ENCODE results near the gene NRP2.

Gene NRP2

DNA sequence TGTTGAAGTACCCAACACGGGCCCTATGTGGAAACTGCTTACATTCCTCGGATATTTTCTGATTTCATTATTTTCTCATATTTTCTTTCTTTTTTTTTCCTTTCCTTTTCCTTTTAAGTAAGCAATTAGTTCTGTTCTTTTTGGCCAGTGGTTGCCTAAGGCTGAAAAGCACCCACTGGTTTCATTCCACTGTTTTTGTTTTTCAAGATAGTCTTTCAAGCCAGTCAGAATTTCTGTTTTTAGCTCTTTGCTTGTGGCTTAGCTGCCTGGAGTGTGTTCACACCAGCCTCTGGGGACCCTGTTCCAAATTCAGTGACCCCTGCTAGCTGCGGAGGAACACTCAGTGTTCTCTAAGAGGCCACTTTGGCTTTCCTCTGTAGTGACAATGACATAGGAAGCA, 73.6 kb downstream of the NRP2 start:
- DNase-seq (ENCODE audit: low read depth): no peak

DNA sequence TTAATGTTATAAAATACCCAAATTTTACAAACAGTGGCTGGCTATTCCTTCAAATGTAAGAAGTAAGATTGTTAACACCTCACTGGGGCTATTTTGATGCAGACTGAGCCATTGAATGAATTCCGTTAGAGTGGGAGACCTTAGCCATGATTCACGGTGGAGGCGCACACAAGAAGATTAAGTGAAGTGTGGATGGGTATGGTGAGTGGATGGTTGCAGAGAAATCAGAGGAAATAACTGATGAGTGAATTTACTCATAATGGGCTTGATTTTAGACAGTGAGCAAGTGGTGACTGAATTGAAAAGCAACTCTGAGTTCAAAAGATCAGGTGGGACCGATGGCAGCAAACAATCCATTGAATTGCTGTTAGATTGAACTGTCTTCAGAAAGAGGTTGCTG, 75.0 kb downstream of the NRP2 start:
- DNase-seq (ENCODE audit: low read depth): no peak

DNA sequence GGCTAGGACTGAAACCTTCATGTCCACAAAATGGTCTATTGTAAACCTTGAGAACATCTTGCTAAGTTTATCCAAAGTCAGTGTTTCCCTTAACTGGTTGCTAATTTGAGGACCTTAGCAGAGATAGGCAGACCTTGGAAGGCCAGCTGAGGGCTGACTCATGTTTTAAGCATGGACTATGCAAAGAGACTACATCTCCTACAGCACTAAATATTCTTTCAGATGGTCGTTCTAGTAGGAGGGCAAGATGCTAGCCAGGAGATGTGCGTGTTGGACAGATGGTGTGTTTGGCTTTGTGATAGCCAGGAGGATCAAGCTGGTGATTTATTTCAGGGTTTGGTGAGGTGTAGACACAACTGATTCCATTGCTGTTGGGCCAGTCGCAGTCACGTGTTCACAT, 75.8 kb downstream of the NRP2 start:
- DNase-seq (ENCODE audit: low read depth): no peak

DNA sequence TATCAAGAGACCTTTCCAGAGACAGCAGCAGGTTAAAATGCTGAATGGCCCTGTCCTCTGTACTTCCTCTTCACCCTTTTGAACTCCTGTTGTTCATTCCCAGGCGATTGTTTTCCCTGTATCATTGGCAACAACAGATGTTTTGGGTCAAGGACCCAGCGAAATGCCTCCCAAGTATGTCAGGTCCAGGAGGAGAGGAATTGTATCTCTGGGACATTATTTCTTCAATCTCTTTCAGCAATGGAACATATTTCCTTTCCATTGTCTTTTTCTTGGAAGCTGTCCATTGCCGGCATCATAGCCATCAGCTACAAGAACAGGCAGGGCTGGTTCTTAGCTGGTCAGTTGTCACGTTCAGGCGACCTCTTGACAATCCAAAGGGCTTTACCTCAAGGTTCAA, 76.2 kb downstream of the NRP2 start:
- no peak for DNase-seq (ENCODE audit: low read depth)

DNA sequence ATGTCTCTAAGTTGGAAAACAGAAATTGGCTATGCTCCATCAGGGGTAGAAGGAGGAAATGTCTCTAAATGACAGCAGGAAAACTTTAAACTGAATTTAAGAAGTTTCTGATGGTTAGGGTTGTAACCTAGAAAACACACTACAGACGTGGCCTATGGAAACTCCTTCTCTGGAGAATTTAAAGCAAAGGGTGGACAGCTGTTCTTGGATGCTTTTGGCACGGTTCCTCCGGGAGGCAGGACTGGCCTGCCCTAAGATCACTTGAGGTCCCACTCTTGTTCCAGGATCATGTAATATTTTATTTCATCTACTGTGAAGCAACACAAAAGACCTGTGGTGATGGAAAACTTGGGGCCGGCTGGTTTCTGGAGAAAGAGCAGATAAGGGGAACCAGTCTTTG, 77.0 kb downstream of the NRP2 start:
- no peak for DNase-seq (ENCODE audit: low read depth)

DNA sequence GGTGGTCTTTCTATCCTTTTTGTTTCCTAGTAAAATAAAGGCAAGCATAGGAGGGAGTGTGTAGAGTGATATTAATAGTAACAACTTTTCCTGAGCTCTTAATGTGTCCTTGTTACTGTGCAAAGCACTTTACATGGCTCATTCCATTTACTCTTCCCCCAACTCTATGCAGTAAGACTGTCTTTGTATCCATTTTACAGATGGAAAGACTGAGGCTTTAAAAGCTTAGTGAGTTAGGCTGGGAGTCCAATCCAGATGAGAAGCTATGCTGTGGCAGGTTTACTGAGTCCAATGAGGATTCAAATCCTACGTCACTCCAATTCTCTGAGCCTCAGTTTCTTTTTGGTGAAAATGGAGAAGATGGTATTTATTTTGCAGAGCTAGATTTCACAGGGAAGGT, 77.4 kb downstream of the NRP2 start:
- no peak for DNase-seq (ENCODE audit: low read depth)

DNA sequence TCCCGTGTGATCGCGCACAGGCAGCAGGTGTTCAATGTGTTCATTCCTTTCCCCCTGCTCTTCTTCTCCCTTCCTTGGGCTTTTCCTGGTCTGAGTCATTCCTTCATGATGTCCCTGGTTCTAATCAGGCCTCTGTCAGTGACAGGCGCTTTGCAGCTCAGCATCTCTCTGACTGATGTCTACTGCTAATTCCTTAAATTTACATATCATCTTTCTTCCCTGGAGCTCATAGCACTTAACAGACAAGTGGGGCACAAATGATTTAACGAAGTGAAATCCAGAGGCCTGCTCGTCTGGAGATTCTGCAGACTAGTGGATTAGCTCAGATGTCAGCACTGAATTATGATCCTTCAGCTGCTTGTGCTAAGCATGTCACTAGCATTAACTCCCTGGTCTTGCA, 77.9 kb downstream of the NRP2 start:
- DNase-seq (ENCODE audit: low read depth): no peak

DNA sequence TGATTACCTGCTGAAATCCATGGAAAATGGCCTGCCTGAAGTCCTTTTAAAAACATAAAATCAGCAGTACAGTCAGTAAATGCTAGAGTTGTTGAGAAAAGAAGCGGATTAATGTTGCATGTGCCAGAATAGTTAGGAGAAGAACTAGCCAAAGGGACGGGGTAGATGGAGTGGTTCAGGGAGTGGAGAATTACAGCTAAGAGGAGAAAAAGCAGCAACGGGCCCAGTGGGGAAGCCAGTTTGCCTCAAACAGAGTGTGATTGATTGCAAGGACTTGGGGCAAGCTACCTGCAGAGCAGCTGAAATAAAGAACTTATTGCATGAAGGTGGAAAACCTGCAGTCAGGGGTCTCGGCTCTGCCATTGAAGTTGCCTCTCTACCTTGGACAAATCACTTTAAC, 79.1 kb downstream of the NRP2 start:
- no peak for DNase-seq (ENCODE audit: low read depth)

DNA sequence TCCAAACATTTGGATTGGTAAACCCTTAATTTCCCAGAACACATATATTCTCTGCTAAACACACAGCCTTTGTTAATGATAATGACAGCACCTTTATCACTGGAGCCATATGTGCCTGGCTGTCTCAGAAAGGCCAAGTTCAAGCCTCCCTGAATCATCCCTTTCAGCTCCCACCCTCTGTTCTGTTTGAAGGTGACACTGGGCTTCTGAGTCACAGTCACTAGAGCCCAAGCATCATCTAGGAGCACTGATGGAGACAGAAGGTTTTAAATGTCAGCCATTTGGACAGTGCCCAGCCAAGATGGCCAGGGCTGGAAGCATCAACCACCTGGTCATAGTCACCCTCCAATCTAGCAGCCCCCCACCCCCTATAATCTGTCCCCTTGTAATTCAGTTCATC, 80.6 kb downstream of the NRP2 start:
- no peak for DNase-seq (ENCODE audit: low read depth)

DNA sequence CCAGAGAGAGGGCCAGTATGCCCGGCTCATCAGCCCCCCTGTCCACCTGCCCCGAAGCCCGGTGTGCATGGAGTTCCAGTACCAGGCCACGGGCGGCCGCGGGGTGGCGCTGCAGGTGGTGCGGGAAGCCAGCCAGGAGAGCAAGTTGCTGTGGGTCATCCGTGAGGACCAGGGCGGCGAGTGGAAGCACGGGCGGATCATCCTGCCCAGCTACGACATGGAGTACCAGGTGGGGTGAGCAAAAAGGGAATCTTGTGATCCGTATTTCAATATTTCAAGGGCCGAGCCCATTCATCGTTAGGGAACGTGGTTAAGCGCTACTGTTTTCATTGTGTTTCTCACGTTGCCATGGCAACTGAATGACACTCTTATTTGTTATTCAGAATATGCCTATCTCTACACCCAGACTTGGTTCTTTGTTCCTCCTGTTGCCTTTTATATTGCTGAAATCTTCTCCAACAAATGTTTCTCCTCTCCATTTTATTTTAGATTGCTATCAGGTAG, 81.5 kb downstream of the NRP2 start:
- DNase-seq (ENCODE audit: low read depth): no peak

DNA sequence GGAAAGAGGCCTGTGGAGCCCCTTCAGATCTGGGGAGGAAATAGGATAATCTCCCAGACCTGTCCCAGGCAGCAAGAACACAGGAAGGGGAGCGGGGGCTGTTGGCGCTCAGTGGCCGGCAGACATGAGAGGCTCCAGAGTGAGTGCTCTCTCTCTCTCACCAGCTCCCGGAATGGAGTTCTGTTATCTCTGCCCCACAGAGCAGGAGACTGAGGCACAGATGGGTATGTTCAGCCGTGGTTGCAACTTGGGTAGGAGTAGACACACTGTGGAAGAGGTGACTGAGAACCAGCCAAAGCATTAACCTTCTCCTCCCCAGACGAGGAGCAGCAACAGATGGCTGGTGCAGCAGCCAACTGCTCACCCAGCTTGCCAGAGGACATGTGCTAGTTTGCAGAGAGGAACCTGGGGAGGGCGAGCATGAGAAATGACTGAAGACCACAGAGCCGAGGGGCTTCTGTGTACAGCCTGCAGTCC, 82.0 kb downstream of the NRP2 start:
- DNase-seq (ENCODE audit: low read depth): no peak

DNA sequence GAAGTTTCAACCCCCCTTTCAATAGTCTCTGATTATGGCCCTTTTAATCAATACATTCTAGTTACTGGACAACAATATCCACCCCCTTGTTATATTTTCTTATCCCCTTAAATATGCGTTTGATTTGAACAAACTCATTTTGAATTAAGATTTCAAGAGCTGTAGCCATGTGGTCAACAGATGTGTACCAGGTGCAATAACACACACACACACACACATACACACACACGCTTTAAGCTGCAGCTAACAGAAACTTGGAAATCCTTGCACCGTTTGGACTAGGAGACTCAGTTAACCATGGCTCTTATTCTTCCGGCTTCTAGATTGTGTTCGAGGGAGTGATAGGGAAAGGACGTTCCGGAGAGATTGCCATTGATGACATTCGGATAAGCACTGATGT, 82.8 kb downstream of the NRP2 start:
- DNase-seq (ENCODE audit: low read depth): no peak

DNA sequence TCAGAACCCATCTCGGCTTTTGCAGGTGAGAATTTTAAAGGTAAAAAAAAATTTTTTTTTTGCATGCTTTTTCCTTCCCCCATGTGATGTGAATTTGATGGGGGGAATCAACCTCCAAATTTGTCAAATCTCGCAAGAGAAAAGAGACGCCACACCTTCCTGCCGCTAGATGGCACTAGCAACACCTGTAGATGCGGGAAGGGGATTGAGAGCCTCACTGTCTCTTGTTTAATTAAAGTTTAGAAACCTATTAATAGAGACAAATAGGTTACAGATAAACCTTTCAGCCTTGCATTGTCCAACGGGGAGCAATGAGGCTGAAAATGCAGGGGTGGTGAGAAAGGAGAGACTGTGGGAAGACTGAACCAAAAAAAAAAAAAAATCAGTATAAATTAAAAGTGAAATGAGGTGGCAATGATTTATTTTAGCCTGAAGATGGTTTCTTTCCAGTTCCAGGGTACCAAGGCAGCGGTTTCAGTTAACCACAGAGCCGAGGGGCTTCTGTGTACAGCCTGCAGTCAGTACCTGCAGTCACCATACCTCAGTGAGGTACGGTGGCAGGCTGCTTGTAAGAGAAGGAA, 84.6 kb downstream of the NRP2 start:
- DNase-seq (ENCODE audit: low read depth): peak; percentile 4

DNA sequence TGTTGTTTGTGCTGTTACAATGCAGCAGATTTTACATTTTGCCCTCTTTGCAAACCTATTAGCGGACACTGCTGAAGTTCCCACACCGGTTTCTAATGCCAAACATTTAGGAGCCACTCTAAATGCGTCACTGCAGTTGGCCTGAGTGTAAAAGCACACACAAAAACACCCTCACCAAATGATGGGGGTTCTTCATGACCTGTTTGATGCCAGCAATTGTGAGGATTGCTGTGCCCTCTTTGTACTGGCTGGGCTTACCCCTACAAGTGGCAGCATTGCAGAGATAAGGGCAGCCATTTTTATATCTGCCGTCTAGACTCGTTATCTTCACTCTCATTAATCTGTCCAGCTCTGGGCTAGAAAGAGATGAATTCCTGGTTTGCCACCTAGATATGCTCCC, 85.3 kb downstream of the NRP2 start:
- DNase-seq (ENCODE audit: low read depth): no peak

DNA sequence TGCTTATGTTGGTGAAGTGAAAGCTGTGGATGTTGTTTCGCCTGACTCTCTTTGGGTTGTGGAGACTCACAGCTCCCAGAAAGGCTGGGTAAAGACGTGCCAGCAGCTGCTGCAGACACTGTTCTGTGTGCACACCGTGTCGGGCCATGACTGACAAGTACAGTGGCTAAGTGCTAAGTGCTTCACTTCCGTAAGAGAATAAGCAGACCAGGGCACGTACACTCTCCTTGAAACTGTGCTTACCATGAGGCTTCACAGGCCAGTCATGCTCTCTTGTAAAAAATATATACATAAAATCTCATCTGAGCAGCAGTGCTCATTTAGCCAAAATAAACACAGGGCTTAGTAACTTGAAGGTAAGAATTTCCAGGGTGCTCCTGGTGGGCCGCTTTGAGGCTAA, 86.0 kb downstream of the NRP2 start:
- DNase-seq (ENCODE audit: low read depth): no peak

DNA sequence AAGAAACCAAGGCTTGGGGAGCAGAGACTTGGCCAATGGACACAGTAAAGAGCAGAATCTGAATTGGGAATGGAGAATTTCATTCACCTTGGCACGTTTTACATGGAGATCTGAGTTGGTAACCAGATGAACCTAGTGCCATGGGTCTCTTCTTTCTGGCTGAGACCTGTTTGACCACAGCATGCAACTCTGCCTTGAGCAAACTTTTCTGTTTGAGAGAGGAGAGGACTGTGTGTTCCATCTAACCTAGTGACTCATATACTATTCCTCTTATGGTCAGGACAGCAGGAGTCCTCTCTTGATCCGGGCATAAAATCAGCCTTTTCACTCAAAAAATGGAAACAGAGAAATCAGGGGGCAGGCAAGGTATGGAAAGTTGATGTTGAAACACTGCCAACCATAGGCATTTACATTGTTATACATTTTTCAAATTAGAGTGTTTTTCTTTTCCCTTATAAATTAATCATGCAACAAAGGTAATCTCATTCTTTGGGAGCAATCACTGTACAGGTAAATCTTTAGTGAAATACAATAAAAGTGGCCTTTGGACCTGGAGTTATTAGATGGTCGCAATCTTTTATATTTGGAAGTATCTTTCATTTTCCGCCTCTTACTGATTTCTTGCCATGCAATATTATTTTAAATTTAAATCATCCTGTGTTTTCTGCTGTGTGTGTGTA, 86.7 kb downstream of the NRP2 start:
- DNase-seq (ENCODE audit: low read depth): no peak

DNA sequence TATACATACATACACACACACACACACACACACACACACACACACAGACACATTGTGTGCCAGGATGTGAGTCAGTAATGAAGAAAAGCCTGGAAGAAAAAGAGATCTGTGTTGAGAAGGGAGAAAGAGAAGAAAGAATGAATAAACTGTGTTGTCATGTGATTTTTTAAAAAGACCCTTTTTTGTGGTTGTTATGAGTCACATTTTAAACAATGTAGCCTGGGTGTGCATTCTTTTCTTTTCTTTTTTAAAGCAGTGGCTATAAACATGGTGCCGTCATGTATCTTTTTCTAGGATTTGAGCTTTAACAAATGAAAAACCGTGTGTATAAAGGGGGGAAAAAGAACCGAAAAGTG, 87.2 kb downstream of the NRP2 start:
- no peak for DNase-seq (ENCODE audit: low read depth)

DNA sequence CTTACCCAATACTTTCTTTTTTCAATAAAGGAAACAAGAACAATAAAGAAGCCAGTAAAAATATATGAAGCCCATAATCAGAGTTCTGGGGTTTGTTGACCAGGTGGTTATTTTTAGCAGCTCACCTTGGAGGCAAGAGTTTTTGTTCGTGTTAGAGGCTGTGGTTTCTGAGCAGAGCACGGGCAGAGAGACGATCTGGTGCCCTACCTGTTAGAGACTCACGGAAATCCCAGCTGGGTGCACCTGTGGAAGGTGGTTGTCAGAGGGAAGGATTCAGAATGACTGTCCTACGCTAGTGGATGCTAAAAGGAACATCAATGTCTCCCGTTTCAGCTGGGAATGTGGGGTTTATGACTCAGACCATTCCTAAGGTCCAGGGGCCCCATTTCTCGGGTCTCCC, 87.6 kb downstream of the NRP2 start:
- no peak for DNase-seq (ENCODE audit: low read depth)

DNA sequence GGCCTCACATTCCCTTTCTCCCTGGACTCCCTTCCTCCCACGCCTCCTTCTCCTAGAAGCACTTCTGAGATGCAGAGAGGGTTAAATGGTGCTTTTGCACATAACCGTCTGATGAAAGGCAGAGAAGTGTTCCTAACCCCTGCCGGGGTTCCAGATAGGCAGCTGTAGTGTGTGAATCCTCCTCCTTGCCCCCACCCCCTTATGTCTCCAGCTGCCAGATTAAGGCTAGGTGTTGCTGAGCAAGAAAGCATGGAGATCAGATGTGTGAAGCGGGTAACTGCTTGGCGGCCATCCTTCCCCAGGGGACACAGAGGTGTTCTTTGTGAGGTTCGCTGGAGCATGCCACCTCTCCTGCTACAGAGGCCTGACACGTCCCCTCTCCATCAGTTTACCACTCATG, 88.3 kb downstream of the NRP2 start:
- DNase-seq (ENCODE audit: low read depth): no peak

DNA sequence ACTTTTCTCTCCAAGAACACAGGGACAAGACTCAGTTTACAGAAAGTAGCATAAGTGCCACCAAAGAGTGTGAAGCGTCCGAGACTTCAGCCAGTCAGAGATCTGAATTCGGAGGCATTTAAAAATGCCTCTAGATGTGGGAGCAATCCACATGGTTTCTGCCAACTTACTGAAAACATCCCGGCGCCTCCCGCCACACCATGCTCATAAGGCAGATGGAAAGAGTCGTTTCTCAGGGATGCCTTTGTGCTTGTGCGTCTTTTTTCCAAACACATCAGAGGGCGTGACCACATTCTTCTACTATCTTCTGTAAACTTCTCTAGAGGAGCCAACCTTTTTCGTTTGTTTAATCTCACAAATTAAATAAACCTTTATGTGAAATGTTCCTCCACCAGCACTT, 88.7 kb downstream of the NRP2 start:
- DNase-seq (ENCODE audit: low read depth): no peak

DNA sequence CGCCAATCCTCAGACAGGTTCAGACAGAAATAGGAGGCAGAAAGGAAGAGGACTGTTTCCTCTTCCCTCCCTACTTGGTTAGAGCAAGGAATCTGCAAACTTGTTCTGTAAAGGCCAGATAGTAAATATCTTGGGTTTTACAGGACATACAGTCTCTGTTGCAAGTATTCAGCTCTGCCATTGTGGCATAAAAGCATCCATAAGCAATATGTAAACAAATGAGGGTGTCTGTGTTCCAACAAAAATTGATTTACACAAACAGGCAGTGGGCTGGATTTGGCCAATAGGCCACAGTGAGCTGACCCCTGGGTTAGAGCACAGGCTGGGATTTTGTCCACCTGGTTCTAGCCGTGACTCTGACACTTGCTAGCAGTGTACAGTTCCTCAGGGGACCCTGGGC, 89.4 kb downstream of the NRP2 start:
- DNase-seq (ENCODE audit: low read depth): no peak

DNA sequence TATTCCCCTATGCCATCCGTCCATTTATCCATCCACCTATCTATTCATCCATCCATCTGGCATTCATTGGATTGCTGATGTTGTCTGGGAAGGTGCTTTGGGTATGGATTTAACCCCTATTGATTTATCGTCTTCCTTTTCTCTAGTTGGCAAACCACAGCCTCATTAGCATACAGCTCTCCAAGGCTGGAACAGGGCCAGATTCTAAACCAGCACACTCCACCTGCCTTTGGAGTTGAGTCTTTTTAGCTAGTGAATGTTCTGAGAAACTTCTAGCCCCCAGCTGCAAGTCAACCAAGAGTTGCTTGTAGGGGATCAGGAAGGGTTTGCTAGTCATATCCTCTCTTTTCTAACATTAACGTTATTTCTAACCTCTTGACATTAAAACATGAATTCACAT, 90.7 kb downstream of the NRP2 start:
- no peak for DNase-seq (ENCODE audit: low read depth)

DNA sequence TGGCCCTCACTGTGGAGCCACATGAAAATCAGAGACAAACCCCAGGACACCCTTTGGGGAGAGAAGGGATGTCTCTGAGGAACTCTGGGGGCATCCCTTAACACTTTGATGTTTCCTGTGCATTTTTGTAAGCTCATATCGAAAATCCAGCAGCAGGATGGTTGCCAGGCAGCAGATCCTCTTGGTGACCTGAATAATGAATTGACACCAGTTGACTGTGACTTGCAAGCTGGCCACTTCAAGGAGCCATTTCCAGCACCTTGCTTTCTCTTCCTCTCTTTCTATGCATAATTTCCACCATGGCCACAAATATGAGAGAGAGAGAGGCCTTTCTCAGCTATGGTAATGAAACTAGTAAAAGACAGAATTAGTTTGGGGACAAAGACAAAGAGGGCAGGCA, 91.7 kb downstream of the NRP2 start:
- no peak for DNase-seq (ENCODE audit: low read depth)
